ENCODE results near the gene MAN1B1. TPM values are rescaled to one million over a fixed set of nuclear protein-coding genes. Genes with fewer than 3 reads are reported as not detected.

The MAN1B1 gene
- total and polyA plus RNA-seq, 2 donors (not counting 1 experiment from before 2014, with no cell fraction given) = 45.5 to 96.6 TPM

- no peaks in the 10 kb centered on the region for H3K9me3 ChIP-seq (ENCODE audit: control insufficient read depth, insufficient read depth, low read depth, low read length)
- no peak for DNase-seq (ENCODE audit: low read depth in 2 of 2)
- TF ChIP-seq CTCF (conservative IDR thresholded peaks at IDR 0.05 in 1 of 2, IDR thresholded peaks at IDR 0.05 in 1 of 2; ENCODE audit: low read depth in 1 of 2, low read length in 2 of 2) = no peak
- peaks cover 22% of the 10 kb centered on the region for H3K79me2 ChIP-seq (ENCODE audit: control insufficient read depth, insufficient read depth, low read length)
- no peaks in the 10 kb centered on the region for H3K27me3 ChIP-seq (ENCODE audit: control insufficient read depth, insufficient read depth, low read length)
- H3K36me3 ChIP-seq (ENCODE audit: control insufficient read depth, insufficient read depth, low read length) = peaks cover 40% of the 10 kb centered on the region
- H3K27ac ChIP-seq (ENCODE audit: insufficient read depth, low read length) = no peak overlapping the region
- H3K4me1 ChIP-seq (ENCODE audit: control insufficient read depth, extremely low read depth, insufficient read depth, low read length) = peaks cover 24% of the 10 kb centered on the region
- H3K4me3 ChIP-seq (replicated peaks in 1 of 4; ENCODE audit: control extremely low read depth in 1 of 4, insufficient read depth in 1 of 4, low read depth in 3 of 4, low read length in 4 of 4) = peak overlapping the region; percentile 61 to 80 (median 73)
- H3K4me2 ChIP-seq (ENCODE audit: extremely low read depth, insufficient read depth, low read length) = peak overlapping the region; percentile 75
- no peaks in the 10 kb centered on the region for H4K20me1 ChIP-seq (ENCODE audit: control insufficient read depth, extremely low read depth, insufficient read depth, low read length)
- H2AFZ ChIP-seq (ENCODE audit: low read length) = no peak overlapping the region
- H3K9ac ChIP-seq (ENCODE audit: insufficient read depth, low read length) = no peak overlapping the region
These were observed 7.9 kb upstream of the MAN1B1 start for GRCh38 chr9:137078701-137079400.

GRCh38 chr9:137079401-137079787, 7.4 kb upstream of the MAN1B1 start:
- H3K36me3 ChIP-seq (ENCODE audit: control insufficient read depth, insufficient read depth, low read length) = peaks cover 40% of the 10 kb centered on the region
- H3K27me3 ChIP-seq (ENCODE audit: control insufficient read depth, insufficient read depth, low read length) = no peaks in the 10 kb centered on the region

More at GRCh38 chr9:137079401-137079787, 7.4 kb upstream of the MAN1B1 start:
- H3K9me3 ChIP-seq (ENCODE audit: control insufficient read depth, insufficient read depth, low read depth, low read length) = no peaks in the 10 kb centered on the region
- no peak overlapping the region for H3K27ac ChIP-seq (ENCODE audit: insufficient read depth, low read length)
- no peak overlapping the region for H2AFZ ChIP-seq (ENCODE audit: low read length)
- H3K4me3 ChIP-seq (replicated peaks in 1 of 4; ENCODE audit: control extremely low read depth in 1 of 4, insufficient read depth in 1 of 4, low read depth in 3 of 4, low read length in 4 of 4) = peak overlapping the region in 1 of 4 experiments; percentile 79
- peaks cover 26% of the 10 kb centered on the region for H3K4me1 ChIP-seq (ENCODE audit: control insufficient read depth, extremely low read depth, insufficient read depth, low read length)
- no peak for DNase-seq (ENCODE audit: low read depth in 2 of 2)
- H3K9ac ChIP-seq (ENCODE audit: insufficient read depth, low read length) = no peak overlapping the region
- peak overlapping the region; percentile 59 for H3K4me2 ChIP-seq (ENCODE audit: extremely low read depth, insufficient read depth, low read length)
- H4K20me1 ChIP-seq (ENCODE audit: control insufficient read depth, extremely low read depth, insufficient read depth, low read length) = no peaks in the 10 kb centered on the region
- H3K79me2 ChIP-seq (ENCODE audit: control insufficient read depth, insufficient read depth, low read length) = peaks cover 22% of the 10 kb centered on the region
- TF ChIP-seq EZH2 (IDR thresholded peaks at IDR 0.05; ENCODE audit: low read length, missing control alignments) (no peak), CTCF (conservative IDR thresholded peaks at IDR 0.05 in 1 of 2, IDR thresholded peaks at IDR 0.05 in 1 of 2; ENCODE audit: low read depth in 1 of 2, low read length in 2 of 2) (no peak)

Data from fibroblast of lung (primary cell).